Caki2 (cell line): ENCODE data around the gene PTDSS2. TPM values are rescaled to one million over a fixed set of nuclear protein-coding genes. Genes with fewer than 3 reads are reported as not detected.
"Not testable (repeated sequence)": the region's sequence is repeated elsewhere in the genome, so short reads cannot be mapped to it uniquely, and the experiment has no call there.

Experiments
- DNase-seq: peaks from one replicate; pipeline ENCODE4 v3.0.0-alpha.2; 2015; ENCODE audit warnings: low read depth
- in situ Hi-C: cut with HindIII; loops from 2 replicates; pipeline ENCODE4 v1.10.0; 2016; ENCODE audit warnings: low sequenced_read_pairs, low pct_unique_long_range_greater_than_20kb, mixed read lengths
- total RNA-seq: library from RNA; depleted of rRNA; stranded (reverse); fragments of >200 nt; shearing (Covaris generic); gene quantifications from 2 replicates; pipeline ENCODE4 v1.2.3, GENCODE V29; 2014; ENCODE audit warnings: low replicate concordance

Gene PTDSS2
- total RNA-seq, 1 experiment from 2014 or later: 50.2 TPM

DNA sequence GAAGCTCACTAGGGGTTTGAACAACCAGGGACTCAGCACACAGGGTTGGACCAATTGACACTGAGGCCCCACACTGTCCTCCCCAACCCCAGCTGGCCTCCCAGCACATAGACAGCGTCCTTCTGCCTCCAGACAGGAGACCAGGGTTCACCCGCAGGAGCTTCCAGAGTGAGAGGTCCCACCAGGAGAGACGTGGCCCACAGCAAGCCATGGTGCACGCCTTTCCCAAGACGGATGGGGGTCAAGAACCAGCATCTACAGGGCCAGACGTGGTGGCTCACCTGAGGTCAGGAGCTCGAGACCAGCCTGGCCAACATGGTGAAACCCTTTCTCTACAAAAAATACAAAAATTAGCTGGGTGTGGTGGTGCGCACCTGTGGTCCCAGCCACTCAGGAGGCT is 23.2 kb upstream of the PTDSS2 start:
- DNase-seq: no peak
- in situ Hi-C loops: no loop called here

DNA sequence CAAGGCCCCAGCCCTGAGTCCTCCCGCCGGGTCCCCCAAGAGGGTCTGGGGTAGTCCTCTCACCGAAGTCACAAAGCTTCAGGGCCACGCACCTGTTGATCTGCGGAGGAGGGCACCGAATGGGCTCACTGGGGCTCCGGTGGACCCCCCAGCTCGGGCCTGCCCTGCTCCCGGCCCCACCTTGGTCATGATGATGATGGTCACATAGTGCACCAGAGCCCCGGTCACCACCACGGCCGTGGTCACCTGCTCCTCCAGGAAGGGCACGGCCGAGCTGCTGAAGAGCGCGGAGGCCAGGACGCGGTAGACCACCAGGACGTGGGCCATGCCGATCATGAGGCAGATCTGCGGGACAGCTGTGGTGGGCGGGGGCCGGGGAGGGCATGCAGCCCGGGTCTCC is 21.8 kb upstream of the PTDSS2 start:
- no peak for DNase-seq
- in situ Hi-C loops: no loop called here

DNA sequence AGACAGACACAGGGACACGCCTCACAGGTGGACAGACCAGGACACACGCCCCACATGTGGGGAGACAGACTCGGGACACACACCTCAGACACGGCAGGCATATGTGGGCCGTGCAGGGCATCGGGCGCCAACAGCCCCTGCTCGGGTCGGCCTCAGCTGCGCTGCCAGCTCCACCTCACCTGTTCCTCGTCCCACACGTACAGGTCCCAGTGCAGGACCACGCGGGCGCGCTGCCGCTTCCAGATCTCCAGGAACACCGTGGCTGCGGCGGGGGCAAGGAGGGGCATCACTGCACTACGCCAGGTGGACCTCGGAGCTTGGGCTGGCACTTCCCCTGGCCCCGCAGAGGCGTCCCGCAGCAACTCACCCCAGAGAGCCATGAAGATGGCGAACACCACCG is 20.7 kb upstream of the PTDSS2 start:
- in situ Hi-C loops: no loop called here
- no peak for DNase-seq

DNA sequence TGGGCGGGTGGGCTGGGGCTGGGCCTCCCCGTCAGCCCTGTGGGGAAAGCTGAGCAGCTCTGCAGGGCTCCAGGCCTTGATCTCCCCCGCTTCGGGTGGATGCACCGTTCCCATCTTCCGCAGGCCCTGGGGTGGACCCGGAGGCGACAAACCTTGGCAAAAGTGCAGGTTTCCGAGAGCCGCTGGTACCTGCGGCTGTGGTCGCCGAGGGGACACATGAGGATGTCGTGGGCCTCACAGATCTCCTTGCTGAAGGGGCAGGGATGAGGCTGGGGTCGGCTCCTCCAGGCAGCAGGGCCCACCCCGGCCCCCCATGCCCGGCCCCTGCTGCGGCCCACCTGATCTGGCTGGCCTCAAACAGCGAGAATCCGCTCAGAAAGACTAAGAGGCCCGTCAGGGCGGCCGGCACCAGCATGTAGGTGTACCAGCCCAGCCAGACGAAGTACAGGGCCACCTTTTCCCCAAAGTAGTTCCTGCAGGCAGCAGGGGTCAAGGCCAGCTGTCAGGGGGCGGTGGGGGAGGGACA is 20.1 kb upstream of the PTDSS2 start:
- DNase-seq: no peak
- in situ Hi-C loops: no loop called here

DNA sequence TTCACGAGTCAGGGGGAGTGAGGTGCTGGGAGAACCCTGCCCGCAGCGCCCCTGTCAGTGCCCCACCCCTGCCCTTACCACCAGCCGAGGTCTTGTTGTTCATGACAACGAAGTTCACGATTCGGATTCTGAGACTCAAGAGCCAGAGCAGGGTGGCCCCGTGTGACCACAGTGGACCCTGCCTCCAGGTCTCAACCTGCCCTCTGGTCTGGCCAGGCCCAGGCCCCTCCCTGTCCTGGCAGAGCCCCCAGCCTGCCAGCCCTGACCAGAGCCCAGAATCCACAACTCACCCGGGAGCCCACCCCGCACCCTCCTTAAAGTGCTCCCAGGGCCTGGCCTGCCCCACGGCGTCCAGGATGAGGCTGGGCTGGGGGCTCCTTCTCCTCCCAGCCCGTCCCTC is 18.2 kb upstream of the PTDSS2 start:
- no peak for DNase-seq
- in situ Hi-C loops: no loop called here

DNA sequence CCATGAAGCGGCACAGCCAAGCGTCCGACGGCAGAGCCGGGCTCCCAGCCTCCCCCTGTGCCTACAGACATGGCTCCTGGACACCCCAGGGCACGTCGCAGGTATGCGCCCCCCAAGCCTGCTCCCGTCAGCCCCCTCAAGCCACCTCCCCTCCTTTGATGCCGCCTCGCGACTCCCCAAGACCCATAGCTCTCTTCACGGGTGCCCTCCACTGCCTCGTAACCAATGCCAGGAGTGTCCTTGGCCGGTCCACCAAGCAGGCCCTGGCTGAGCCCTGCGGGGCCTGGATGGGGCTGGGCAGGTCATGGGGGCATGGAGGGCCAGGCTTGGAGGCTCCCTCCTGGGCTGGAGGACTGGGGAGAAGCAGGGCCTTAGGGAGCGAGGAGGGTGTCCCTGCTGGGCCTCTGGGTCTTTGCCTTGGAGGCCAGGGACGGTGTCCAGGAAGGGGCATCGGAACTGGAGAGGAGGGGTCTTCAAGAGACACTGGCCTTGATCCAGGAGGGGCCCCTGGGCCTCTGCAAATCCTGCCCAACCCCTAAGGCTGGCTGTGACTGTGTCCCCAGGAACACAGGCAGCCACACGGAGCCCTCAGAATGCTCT is 17.5 kb upstream of the PTDSS2 start:
- DNase-seq: no peak
- in situ Hi-C loops: no loop called here

DNA sequence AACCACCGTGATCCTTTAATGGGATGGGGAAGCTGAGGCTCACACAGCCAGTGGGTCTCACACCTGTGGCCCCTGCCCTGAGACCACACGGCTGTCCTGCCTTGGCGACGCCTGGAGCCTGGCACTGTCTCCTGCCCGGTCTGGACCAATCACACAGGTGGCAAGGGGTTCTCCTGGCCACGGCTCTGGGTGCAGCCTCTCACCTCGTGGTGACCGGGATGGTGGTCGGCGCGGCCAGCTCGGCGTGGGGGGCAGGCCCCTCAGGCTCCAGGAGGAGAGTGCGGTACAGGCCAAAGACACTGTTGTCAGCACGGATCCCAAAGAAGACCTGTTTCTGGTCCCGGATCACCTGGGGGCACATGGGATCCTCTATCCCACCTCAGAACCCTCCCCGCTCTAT is 17.0 kb upstream of the PTDSS2 start:
- in situ Hi-C loops: no loop called here
- no peak for DNase-seq

DNA sequence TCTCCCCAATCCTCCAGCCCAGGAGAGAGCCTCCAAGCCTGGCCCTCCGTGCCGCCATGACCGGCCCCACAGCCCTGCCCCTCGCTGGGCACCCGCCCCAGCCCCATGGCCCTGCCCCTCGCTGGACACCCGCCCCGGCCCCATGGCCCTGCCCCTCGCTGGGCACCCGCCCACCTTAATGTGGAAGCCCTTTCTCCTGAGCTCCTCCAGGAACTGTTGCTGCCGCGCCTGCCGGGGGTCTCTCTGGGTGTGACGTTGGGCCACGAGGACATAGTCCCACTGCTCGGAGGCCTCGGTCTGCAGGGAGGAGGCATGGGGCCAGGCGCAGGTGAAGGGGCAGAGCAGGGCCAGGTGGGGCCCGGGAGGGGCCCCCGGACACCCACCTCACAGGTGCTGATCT is 16.4 kb upstream of the PTDSS2 start:
- in situ Hi-C loops: no loop called here
- DNase-seq: no peak

DNA sequence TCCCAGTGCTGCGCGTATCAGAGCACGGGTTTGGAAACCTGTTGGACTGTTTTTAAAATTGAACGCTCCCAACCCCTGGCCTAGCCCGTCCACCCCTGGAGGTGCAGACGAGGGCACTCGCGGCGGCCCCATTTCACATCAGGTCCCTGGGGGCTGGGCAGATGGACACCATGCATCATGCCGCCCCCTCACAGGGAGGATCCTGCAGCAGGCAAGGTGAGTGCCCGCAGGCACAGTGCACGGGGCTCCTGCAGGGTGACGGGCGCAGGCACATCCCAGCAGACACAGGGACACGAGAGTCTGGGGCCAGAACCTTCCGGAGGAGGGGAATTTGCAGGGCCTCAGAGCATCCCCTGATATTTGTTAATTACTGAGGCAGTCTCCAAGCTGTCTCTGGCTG is 15.6 kb upstream of the PTDSS2 start:
- in situ Hi-C loops: no loop called here
- no peak for DNase-seq

DNA sequence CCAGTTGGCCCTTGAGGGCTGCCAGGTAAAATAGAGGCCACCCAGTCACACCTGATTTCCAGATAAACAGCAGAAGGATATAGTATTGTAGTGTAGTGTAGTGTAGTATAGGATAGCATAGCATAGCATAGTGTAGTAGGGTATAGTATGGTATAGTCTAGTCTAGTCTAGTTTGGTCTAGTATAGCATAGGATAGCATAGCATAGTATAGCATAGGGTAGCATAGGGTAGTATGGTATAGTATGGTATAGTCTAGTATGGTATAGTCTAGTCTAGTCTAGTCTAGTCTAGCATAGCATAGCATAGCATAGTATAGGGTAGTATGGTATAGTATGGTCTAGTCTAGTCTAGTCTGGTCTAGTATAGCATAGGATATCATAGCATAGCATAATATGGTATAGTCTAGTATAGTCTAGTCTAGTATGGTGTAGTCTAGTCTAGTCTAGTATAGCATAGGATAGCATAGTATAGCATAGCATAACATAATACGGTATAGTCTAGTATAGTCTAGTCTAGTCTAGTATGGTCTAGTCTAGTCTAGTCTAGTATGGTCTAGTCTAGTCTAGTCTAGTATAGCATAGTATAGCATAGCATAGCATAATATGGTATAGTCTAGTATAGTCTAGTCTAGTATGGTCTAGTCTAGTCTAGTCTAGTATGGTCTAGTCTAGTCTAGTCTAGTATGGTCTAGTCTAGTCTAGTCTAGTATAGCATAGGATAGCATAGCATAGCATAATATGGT is 14.9 kb upstream of the PTDSS2 start:
- in situ Hi-C loops, DNase-seq: not testable (repeated sequence)

DNA sequence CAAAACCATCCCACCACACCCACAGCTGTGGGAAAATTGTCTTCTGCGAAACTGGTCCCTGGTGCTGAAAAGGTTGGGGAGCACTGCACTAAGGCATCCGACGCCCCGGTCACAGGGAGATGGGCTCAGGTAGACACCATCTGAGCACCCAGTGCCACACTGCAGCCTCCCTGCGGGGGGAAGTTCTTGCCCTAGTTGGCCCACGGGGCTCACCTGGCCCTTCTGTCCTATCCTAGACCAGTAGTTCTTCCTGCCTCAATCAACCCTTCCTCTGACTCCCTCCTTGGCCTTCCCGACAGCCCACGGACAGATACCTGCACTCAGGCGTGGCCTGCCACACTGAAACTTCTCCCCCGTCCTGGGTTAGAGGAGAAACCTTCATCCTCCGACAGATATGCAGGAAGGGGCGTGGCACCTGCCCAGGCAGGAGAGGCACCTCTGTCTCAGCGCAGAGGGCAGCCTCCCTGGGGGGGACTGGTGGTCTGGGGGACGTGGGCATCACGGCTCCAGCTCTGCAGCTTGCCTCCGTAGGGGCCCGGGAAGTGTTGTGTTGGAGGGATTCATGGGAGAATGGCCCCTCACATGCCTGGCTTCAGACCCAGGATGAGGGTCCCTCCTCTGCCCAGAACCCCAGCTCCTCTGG is 12.7 kb upstream of the PTDSS2 start:
- no peak for DNase-seq
- in situ Hi-C loops: no loop called here

DNA sequence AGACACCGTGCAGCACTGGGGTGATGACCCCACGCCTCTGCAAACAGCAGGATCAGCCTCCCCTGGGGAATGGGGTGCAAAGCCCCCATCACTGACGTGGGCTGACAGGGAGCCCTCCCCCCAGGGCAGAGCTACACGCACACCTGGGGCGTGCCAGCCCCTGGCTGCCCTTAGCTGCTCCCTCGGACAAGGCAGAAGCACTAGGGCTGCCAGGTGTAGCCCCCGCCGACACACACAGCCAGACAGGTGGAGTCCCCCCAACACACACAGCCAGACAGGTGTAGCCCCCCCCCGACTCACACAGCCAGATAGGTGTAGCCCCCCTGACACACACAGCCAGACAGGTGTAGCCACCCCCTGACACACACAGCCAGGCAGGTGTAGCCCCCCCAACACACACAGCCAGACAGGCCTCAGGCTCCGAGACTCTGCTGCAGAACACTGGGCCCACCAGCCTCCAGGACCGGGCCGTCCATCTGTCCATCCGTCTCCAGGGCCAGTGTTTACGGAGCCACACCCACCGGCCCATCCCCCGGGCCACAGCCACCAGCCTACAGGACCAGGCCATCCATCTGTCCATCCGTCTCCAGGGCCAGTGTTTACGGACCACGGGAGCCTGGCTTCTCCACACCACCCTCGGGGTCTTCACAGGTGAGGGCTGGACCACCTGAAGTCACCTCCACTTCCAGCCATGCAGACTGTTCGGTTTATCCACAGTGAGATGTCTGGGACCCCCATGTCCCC is 11.8 kb upstream of the PTDSS2 start:
- in situ Hi-C loops: no loop called here
- DNase-seq: no peak

DNA sequence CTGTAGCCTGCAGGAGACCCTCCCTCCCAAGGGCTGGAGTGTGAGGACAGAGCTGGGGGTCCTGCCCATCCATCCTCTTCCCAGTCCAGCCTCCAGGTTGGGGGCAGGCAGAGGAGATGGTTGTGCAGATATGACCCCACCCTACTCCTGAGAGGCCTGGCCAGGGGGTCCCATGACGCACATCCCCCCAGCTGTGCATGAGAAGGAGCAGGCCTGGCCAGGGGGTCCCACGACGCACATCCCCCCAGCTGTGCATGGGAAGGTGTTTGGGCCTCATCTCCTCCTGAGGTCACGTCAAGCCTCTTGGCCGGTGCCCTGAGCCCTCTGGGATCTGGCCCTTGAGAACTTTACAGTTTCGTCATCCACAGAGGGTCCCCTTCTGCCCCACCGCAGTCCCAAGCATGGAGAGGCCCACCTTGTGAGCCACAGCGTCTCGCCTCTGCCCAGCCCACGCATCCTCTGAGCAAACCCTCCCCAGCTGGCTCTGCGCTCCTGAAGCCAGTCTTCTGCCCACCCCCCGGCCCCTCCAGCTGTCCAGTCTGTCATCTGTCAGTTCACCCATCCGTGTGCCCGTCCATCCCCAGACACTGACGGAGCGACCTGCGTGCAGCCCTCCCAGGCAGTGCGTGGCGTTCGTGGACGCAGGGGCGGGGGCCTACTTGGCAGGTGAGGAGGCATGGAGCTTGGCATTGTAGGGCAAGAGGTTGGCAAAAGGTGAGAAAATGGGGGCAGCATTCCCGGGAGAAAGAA is 10.6 kb upstream of the PTDSS2 start:
- in situ Hi-C loops: no loop called here
- no peak for DNase-seq

DNA sequence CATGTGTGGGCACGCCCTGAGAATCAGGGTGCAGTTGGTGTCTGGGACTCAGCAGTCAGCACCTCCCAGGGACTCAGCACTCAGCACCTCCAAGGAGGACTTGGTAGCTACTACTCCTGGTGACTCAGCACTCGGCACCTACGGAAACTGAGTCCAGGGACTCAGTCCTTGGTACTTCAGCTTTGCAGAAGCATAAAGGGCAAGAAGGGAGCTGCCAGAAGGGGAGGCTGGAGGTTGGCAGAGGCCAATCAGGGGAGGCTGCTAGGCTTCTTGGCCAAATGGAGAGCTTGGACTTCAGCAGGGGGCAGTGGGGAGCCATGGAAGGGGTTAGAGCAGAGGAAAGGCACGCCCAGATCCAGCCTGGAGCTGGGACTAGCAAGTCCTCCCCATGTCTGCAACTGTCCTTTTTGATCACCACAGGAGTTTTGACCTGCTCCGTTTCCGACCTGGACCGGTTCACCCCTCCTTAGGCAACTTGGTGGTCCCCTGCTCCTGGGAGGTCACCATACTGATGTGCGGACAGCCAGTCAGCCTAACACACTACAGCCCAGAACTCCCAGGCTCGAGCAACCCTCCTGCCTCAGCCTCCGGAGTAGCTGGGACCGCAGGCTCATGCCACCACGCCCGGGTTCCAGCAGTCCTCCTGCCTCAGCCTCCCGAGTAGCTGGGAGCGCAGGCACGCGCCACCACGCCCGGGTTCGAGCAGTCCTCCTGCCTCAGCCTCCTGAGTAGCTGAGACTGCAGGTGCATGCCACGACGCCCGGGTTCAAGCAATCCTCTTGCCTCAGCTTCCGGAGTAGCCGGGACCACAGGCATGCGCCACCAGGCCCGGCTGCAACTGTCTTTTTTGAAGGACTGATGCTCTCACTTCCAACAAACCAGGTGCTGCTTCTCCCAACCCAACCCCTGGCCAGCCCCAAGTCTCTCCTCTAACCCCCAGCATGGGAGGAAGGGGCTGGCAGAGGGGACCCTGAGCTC is 9.7 kb upstream of the PTDSS2 start:
- DNase-seq: no peak
- in situ Hi-C loops: no loop called here

DNA sequence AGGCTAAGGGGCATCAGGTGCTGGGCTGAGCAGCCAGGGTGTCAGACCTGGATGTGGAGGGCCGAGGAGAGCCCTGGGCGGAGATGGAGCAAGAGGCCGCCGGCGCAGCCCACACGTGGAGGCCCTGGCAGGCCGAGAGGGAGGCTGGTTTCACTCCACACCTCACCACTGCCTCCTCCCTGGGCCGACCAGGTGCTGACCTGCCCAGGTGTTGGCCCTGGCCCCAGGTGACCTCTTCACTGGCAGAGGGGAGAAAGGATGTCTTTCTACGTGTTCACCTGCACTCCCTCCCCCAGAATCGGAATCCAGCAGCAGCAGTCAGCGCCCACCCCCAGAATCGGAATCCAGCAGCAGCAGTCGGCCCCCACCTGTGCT is 9.0 kb upstream of the PTDSS2 start:
- DNase-seq: no peak
- in situ Hi-C loops: no loop called here

DNA sequence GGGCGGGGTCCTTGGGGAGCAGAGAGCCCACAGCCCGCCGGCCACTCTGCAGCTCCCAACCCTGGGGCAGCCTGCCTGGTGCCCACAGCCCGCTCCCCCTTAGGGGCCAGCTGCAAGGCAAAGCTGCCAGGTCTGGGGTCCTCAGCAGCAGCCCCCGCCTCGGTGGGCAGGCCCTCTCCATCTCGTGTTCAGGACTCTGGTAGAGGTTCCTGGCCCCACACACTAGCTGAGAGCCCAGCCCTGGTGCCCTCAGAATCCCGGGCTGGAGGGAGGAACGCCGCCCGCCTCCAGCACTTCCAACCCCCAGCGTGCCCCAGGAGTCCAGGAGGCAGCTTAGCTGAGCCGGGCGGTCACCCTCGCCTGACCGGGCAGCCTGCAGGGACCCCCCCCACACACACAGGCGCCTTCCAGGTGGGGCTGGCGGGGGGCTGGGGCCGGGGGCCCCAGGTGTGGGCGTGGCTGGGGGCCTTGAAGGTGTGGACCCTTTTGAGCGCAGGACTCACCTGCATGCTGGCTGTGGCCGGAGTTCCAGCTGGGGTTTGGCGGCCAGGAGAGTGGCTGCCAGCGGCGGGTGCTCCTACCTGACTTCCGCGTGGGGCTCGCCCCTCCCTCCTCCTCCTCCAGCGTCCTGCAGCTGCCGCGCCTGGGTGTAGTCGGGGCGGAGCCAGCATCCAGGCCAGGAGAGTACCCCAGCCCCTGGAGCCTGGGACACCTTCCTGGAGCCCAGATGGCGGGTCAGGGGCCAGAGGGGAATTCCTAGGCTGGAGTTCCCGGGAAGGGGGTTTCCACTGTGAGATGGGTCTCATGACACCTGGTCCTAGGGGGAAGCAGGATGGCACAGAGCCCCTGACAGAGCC is 8.4 kb upstream of the PTDSS2 start, which contains the start of gene ANO9:
Gene ANO9, minus strand, starts transcription at position 594 of the 857 bp plus-strand sequence. Its CDS starts 85 bp downstream, at position 509.
- DNase-seq: no peak
- in situ Hi-C loops: no loop called here
